OCI-LY7 (cell line): ENCODE measurements around the gene SLC22A4. TPM values are rescaled to one million over a fixed set of nuclear protein-coding genes. Genes with fewer than 3 reads are reported as not detected.

Source experiments
- BruUV-seq: library from RNA; stranded (reverse); fragments of 400-500 nt; replicated peaks from 2 replicates; lab custom pipeline; 2021; lab: Mats Ljungman, UMichigan
- CTCF ChIA-PET: fragments of 300-600 bp; sonication (Branson Sonifier 250); formaldehyde crosslinking; loops from one replicate; lab custom pipeline; 2022; ENCODE audit warnings: antibody characterized with exemption; ENCODE audit not compliant: unreplicated experiment; lab: Charles Lee
- POLR2A ChIA-PET: fragments of 300-600 bp; sonication (Branson Sonifier 250); formaldehyde crosslinking; loops from one replicate; lab custom pipeline; 2022; ENCODE audit warnings: antibody characterized with exemption; lab: Charles Lee
- DNase-seq: peaks from one replicate; pipeline ENCODE4 v3.0.0-alpha.2; 2015; ENCODE audit warnings: low spot score
- H2AFZ ChIP-seq: fragments of 200-600 bp; sonication (generic), shearing (Covaris generic); 2 replicates; pipeline ENCODE4 v1.6.1; 2014; ENCODE audit warnings: mild to moderate bottlenecking, antibody characterized with exemption, low read length, moderate library complexity
- H3K27ac ChIP-seq: fragments of 200-600 bp; sonication (generic); 2 replicates; pipeline ENCODE4 v1.5.1; 2014; ENCODE audit warnings: mixed run types, low read depth, mild to moderate bottlenecking, moderate library complexity, low read length, inconsistent platforms; ENCODE audit not compliant: poor library complexity, severe bottlenecking
- H3K36me3 ChIP-seq: fragments of 200-600 bp; sonication (generic); 2 replicates; pipeline ENCODE4 v1.6.1; 2014; ENCODE audit warnings: mild to moderate bottlenecking, antibody characterized with exemption, low read length, moderate library complexity, mixed read lengths; ENCODE audit not compliant: insufficient read depth
- H3K4me1 ChIP-seq: fragments of 200-600 bp; sonication (generic); 2 replicates; pipeline ENCODE4 v1.5.1; 2014; ENCODE audit warnings: mild to moderate bottlenecking, low read length; ENCODE audit not compliant: insufficient read depth, poor library complexity, severe bottlenecking
- H3K4me2 ChIP-seq: fragments of 200-600 bp; sonication (generic); 2 replicates; pipeline ENCODE4 v1.6.1; 2014; ENCODE audit warnings: mild to moderate bottlenecking, low read length
- H3K4me3 ChIP-seq: fragments of 200-600 bp; sonication (generic); 2 replicates; pipeline ENCODE4 v1.5.1; 2014; ENCODE audit warnings: mild to moderate bottlenecking, low read depth, low read length; ENCODE audit not compliant: poor library complexity, severe bottlenecking
- H3K79me2 ChIP-seq: fragments of 200-600 bp; sonication (generic); 2 replicates; pipeline ENCODE4 v1.6.1; 2016; ENCODE audit warnings: low read depth, mild to moderate bottlenecking, low read length, moderate library complexity, mixed read lengths; ENCODE audit not compliant: insufficient read depth
- H3K9me2 ChIP-seq: fragments of 200-600 bp; sonication (generic); 2 replicates; pipeline ENCODE4 v1.6.1; 2016; ENCODE audit warnings: mild to moderate bottlenecking, low read length, mixed read lengths; ENCODE audit not compliant: insufficient read depth
- H3K9me3 ChIP-seq: fragments of 200-600 bp; sonication (generic); 2 replicates; pipeline ENCODE4 v1.6.1; 2014; ENCODE audit warnings: mild to moderate bottlenecking, mixed run types, low read length, mixed read lengths
- H4K20me1 ChIP-seq: fragments of 200-600 bp; sonication (generic); 2 replicates; pipeline ENCODE4 v1.6.1; 2014; ENCODE audit warnings: mild to moderate bottlenecking, antibody characterized with exemption, low read length, moderate library complexity, mixed read lengths; ENCODE audit not compliant: insufficient read depth
- CTCF ChIP-seq: fragments of 200-600 bp; sonication (generic); conservative IDR thresholded peaks from 2 replicates; pipeline ENCODE4 v1.5.1; 2014; ENCODE audit warnings: mild to moderate bottlenecking, antibody characterized with exemption, low read length, moderate library complexity, mixed read lengths
- EZH2phosphoT487 ChIP-seq: fragments of 200-600 bp; sonication (generic); IDR thresholded peaks from 2 replicates; pipeline ENCODE4 v1.6.1; 2018; ENCODE audit warnings: low read depth, borderline replicate concordance, mild to moderate bottlenecking, mixed run types, antibody characterized with exemption, low read length, moderate library complexity, mixed read lengths
- intact Hi-C: fragments of 100-400 bp; cut with micrococcal nuclease; formaldehyde crosslinking; loops from one replicate; pipeline ENCODE4 v1.10.0; 2022; ENCODE audit not compliant: unreplicated experiment
- total RNA-seq, 2 experiments: library from RNA; depleted of rRNA in 1 of 2; stranded (reverse); fragments of >200 nt in 1 of 2; shearing (Covaris generic) in 1 of 2; gene quantifications; 2 replicates each; pipeline ENCODE4 v1.2.3, GENCODE V29; 2014 to 2022

SLC22A4 gene
- total RNA-seq, 2 experiments from 2014 or later, result not detected

GRCh38 chr5:132260714-132261551 is 33.3 kb upstream of the SLC22A4 start:
- intact Hi-C loops, result no loop called here
- Histone ChIP-seq H3K36me3 (no peaks in the 10 kb centered on the region), H3K9me3 (no peaks in the 10 kb centered on the region), H2AFZ (no peak overlapping the region), H3K9me2 (no peaks in the 10 kb centered on the region), H3K79me2 (no peaks in the 10 kb centered on the region), H4K20me1 (no peaks in the 10 kb centered on the region), H3K27ac (no peak overlapping the region), H3K4me2 (no peak overlapping the region), H3K4me1 (no peaks in the 10 kb centered on the region), H3K4me3 (no peak overlapping the region)
- BruUV-seq, result no TSS peak
- POLR2A ChIA-PET, result interaction anchor here (0.6 kb wide), 1 partner anchor 571 kb away, joined by 3 read pairs; no protein-coding TSS in a partner anchor
- DNase-seq, result no peak
- CTCF ChIA-PET, result no interaction called here
- TF ChIP-seq CTCF (no peak), EZH2phosphoT487 (no peak)

GRCh38 chr5:132261881-132262845 is 32.0 kb upstream of the SLC22A4 start:
- Histone ChIP-seq H3K4me3 (no peak overlapping the region), H3K79me2 (no peaks in the 10 kb centered on the region), H3K9me3 (no peaks in the 10 kb centered on the region), H2AFZ (no peak overlapping the region), H3K36me3 (no peaks in the 10 kb centered on the region), H3K4me1 (no peaks in the 10 kb centered on the region), H3K27ac (no peak overlapping the region), H4K20me1 (no peaks in the 10 kb centered on the region), H3K4me2 (no peak overlapping the region), H3K9me2 (no peaks in the 10 kb centered on the region)
- POLR2A ChIA-PET, result interaction anchor here (0.5 kb wide), 1 partner anchor 158 kb away, joined by 6 read pairs; no protein-coding TSS in a partner anchor
- no peak for DNase-seq
- no TSS peak for BruUV-seq
- intact Hi-C loops, result no loop called here
- CTCF ChIA-PET, result no interaction called here
- TF ChIP-seq CTCF (no peak), EZH2phosphoT487 (no peak)
